Keratinocyte (primary cell): ENCODE measurements around the gene MCRIP2.

Experiments used
- CTCF ChIP-seq, 3 experiments: IDR thresholded peaks in 1 of 3; conservative IDR thresholded peaks in 1 of 3; optimal IDR thresholded peaks in 1 of 3; 2 replicates in 2 of 3; 3 replicates in 1 of 3; pipeline versions ENCODE3 to v1.5.1; 2011; ENCODE audit warnings: low read length in 3 of 3, mild to moderate bottlenecking in 3 of 3, moderate library complexity in 2 of 3, control low read depth in 1 of 3, inconsistent platforms in 1 of 3; ENCODE audit not compliant: insufficient read depth in 2 of 3; ENCODE audit errors: extremely low read depth in 1 of 3
- EZH2 ChIP-seq: IDR thresholded peaks from one replicate; pipeline ENCODE4 v1.6.1; 2012; ENCODE audit warnings: inconsistent platforms, mild to moderate bottlenecking, low read length, moderate library complexity

- TF ChIP-seq CTCF (optimal IDR thresholded peaks at IDR 0.05 in 1 of 3, IDR thresholded peaks at IDR 0.05 in 1 of 3, conservative IDR thresholded peaks at IDR 0.05 in 1 of 3; ENCODE audit: extremely low read depth in 1 of 3, insufficient read depth in 2 of 3, low read length in 3 of 3) (no peak), EZH2 (no peak)
These were observed 13.1 kb upstream of the MCRIP2 start for GRCh38 chr16:628321-629061.
